Tibial nerve (tissue), 3 donors: ENCODE measurements around the gene C1orf167.

Source experiments
- POLR2A ChIP-seq, 2 donors: fragments of 450-650 bp; IDR thresholded peaks; one replicate each; pipeline ENCODE4 v1.6.1; 2017; ENCODE audit warnings: antibody characterized with exemption in 2 of 2, mild to moderate bottlenecking in 2 of 2, moderate library complexity in 2 of 2
- TF ChIP-seq, protein P1 (sequence below), 5 experiments: fragments of 200-600 bp in 3 of 5; fragments of 450-650 bp in 2 of 5; sonication (generic) in 3 of 5; IDR thresholded peaks; one replicate each; pipeline ENCODE4 v1.5.1; 2016 to 2019; ENCODE audit warnings: antibody characterized with exemption in 5 of 5, mild to moderate bottlenecking in 3 of 5, moderate library complexity in 2 of 5

DNA sequence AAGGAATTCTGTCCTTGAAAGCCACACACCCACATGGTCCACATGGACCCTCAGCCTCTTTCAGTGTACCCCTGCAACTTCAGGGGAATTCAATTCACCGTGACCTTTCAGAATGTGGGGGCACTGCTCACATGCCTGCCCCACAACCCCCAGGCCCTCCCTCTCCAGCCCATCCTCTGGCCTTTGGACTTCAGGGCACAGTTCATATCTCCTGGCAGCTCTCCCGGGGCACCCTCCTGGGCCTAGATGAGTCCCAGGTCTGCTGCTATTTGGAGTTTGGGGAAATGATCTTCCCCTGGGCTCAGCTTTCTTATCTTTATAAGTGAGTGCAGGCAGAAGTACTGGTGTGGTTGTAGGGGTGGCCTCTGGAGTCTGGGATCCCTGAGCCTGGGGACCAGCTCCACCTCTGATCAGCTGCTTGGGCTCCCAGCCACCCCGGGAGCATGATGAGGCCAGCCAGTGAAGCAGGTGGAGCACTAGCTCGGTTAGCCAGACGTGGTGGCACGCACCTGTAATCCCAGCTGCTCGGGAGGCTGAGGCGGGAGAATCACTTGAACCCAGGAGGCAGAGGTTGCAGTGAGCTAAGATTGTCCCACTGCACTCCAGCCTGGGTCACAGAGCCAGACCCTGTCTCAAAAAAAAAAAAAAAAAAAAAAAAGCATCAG, 15.8 kb downstream of the C1orf167 start:
- TF ChIP-seq, protein P1, sequence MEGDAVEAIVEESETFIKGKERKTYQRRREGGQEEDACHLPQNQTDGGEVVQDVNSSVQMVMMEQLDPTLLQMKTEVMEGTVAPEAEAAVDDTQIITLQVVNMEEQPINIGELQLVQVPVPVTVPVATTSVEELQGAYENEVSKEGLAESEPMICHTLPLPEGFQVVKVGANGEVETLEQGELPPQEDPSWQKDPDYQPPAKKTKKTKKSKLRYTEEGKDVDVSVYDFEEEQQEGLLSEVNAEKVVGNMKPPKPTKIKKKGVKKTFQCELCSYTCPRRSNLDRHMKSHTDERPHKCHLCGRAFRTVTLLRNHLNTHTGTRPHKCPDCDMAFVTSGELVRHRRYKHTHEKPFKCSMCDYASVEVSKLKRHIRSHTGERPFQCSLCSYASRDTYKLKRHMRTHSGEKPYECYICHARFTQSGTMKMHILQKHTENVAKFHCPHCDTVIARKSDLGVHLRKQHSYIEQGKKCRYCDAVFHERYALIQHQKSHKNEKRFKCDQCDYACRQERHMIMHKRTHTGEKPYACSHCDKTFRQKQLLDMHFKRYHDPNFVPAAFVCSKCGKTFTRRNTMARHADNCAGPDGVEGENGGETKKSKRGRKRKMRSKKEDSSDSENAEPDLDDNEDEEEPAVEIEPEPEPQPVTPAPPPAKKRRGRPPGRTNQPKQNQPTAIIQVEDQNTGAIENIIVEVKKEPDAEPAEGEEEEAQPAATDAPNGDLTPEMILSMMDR (IDR thresholded peaks at IDR 0.05): no peak
- no peak for TF ChIP-seq POLR2A (IDR thresholded peaks at IDR 0.05)
